ENCODE measurements around the gene HOXB5. TPM values are rescaled to one million over a fixed set of nuclear protein-coding genes. Genes with fewer than 3 reads are reported as not detected.

The HOXB5 gene
- total RNA-seq, 1 experiment from 2014 or later, result not detected

- Histone ChIP-seq H3K4me1 (peaks cover 17% of the 10 kb centered on the region), H3K36me3 (ENCODE audit: control insufficient read depth, insufficient read depth, low read length) (no peaks in the 10 kb centered on the region), H3K9me3 (no peaks in the 10 kb centered on the region), H3K27me3 (replicated peaks; ENCODE audit: control insufficient read depth, insufficient read depth, low read length) (no peaks in the 10 kb centered on the region), H3K4me3 (ENCODE audit: low read depth, low read length) (no peak overlapping the region)
- Mint-ChIP-seq H3K27ac (ENCODE audit: unreplicated experiment) (no peak overlapping the region), H3K36me3 (ENCODE audit: insufficient read depth, unreplicated experiment) (no peaks in the 10 kb centered on the region), H3K9me3 (ENCODE audit: unreplicated experiment) (no peaks in the 10 kb centered on the region), H3K27me3 (ENCODE audit: insufficient read depth, unreplicated experiment) (no peaks in the 10 kb centered on the region), H3K4me3 (ENCODE audit: unreplicated experiment) (no peak overlapping the region), H3K4me1 (ENCODE audit: low read depth, unreplicated experiment) (no peaks in the 10 kb centered on the region)
- TF ChIP-seq CTCF (IDR thresholded peaks at IDR 0.05; ENCODE audit: insufficient read depth in 1 of 2, low read depth in 1 of 2, low read length in 1 of 2, severe bottlenecking in 1 of 2, unreplicated experiment in 1 of 2), result no peak
- BruUV-seq (replicated peaks), result no TSS peak
- POLR2A ChIA-PET, result no interaction called here
- no peak for DNase-seq
- CTCF ChIA-PET, result no interaction called here
- intact Hi-C loops (cut with micrococcal nuclease; ENCODE audit: unreplicated experiment), result no loop called here
Observed at GRCh38 chr17:48567209-48567608, 26.4 kb downstream of the HOXB5 start.

- H3K27ac Mint-ChIP-seq (ENCODE audit: unreplicated experiment), result no peak overlapping the region
- BruUV-seq (replicated peaks), result no TSS peak
- H3K27me3 ChIP-seq (replicated peaks; ENCODE audit: control insufficient read depth, insufficient read depth, low read length), result no peaks in the 10 kb centered on the region
- DNase-seq, result no peak
- H3K4me1 Mint-ChIP-seq (ENCODE audit: low read depth, unreplicated experiment), result no peaks in the 10 kb centered on the region
- intact Hi-C loops (cut with micrococcal nuclease; ENCODE audit: unreplicated experiment), result no loop called here
- H3K4me3 Mint-ChIP-seq (ENCODE audit: unreplicated experiment), result no peak overlapping the region
- H3K36me3 ChIP-seq (ENCODE audit: control insufficient read depth, insufficient read depth, low read length), result no peaks in the 10 kb centered on the region
- H3K4me1 ChIP-seq, result peaks cover 17% of the 10 kb centered on the region
- ChIA-PET CTCF (interaction anchor here (0.6 kb wide), 1 partner anchor 153 kb away, joined by 3 read pairs; no protein-coding TSS in a partner anchor), POLR2A (no interaction called here)
- H3K27me3 Mint-ChIP-seq (ENCODE audit: insufficient read depth, unreplicated experiment), result no peaks in the 10 kb centered on the region
- no peak for TF ChIP-seq CTCF (IDR thresholded peaks at IDR 0.05; ENCODE audit: insufficient read depth in 1 of 2, low read depth in 1 of 2, low read length in 1 of 2, severe bottlenecking in 1 of 2, unreplicated experiment in 1 of 2)
- no peaks in the 10 kb centered on the region for H3K36me3 Mint-ChIP-seq (ENCODE audit: insufficient read depth, unreplicated experiment)
- H3K9me3 Mint-ChIP-seq (ENCODE audit: unreplicated experiment), result no peaks in the 10 kb centered on the region
- no peaks in the 10 kb centered on the region for H3K9me3 ChIP-seq
- no peak overlapping the region for H3K4me3 ChIP-seq (ENCODE audit: low read depth, low read length)
Observed at GRCh38 chr17:48566717-48567116, 26.9 kb downstream of the HOXB5 start.

- Histone ChIP-seq H3K36me3 (ENCODE audit: control insufficient read depth, insufficient read depth, low read length) (no peaks in the 10 kb centered on the region), H3K4me3 (ENCODE audit: low read depth, low read length) (no peak overlapping the region), H3K9me3 (no peaks in the 10 kb centered on the region), H3K27me3 (replicated peaks; ENCODE audit: control insufficient read depth, insufficient read depth, low read length) (no peaks in the 10 kb centered on the region), H3K4me1 (peaks cover 17% of the 10 kb centered on the region)
- intact Hi-C loops (cut with micrococcal nuclease; ENCODE audit: unreplicated experiment), result no loop called here
- no peaks in the 10 kb centered on the region for H3K36me3 Mint-ChIP-seq (ENCODE audit: insufficient read depth, unreplicated experiment)
- CTCF ChIA-PET, result interaction anchor here (0.6 kb wide), 1 partner anchor 153 kb away, joined by 3 read pairs; no protein-coding TSS in a partner anchor
- TF ChIP-seq CTCF (IDR thresholded peaks at IDR 0.05; ENCODE audit: insufficient read depth in 1 of 2, low read depth in 1 of 2, low read length in 1 of 2, severe bottlenecking in 1 of 2, unreplicated experiment in 1 of 2), result no peak
- no peaks in the 10 kb centered on the region for H3K4me1 Mint-ChIP-seq (ENCODE audit: low read depth, unreplicated experiment)
- H3K27ac Mint-ChIP-seq (ENCODE audit: unreplicated experiment), result no peak overlapping the region
- no peaks in the 10 kb centered on the region for H3K9me3 Mint-ChIP-seq (ENCODE audit: unreplicated experiment)
- DNase-seq, result no peak
- POLR2A ChIA-PET, result no interaction called here
- no peak overlapping the region for H3K4me3 Mint-ChIP-seq (ENCODE audit: unreplicated experiment)
- no peaks in the 10 kb centered on the region for H3K27me3 Mint-ChIP-seq (ENCODE audit: insufficient read depth, unreplicated experiment)
- BruUV-seq (replicated peaks), result no TSS peak
Observed at GRCh38 chr17:48565925-48566710, 27.5 kb downstream of the HOXB5 start.

Data from Caco-2 (cell line).